KMS-11 (cell line): ENCODE measurements around the gene LRRC27.

Experiments used
- H2AFZ ChIP-seq: fragments of 200-600 bp; sonication (generic); 2 replicates; pipeline ENCODE4 v1.6.1; 2016; ENCODE audit warnings: antibody characterized with exemption, mixed run types, low read depth
- H3K27ac ChIP-seq: fragments of 200-600 bp; sonication (generic); 2 replicates; pipeline ENCODE4 v1.6.1; 2016; ENCODE audit warnings: mild to moderate bottlenecking, mixed run types
- H3K27me3 ChIP-seq: fragments of 200-600 bp; sonication (generic); 2 replicates; pipeline ENCODE4 v1.6.1; 2017; ENCODE audit warnings: mild to moderate bottlenecking, low read depth, mixed run types, moderate library complexity; ENCODE audit not compliant: insufficient read depth
- H3K36me3 ChIP-seq: fragments of 200-600 bp; sonication (generic); 2 replicates; pipeline ENCODE4 v1.6.1; 2017; ENCODE audit warnings: mild to moderate bottlenecking, mixed run types; ENCODE audit not compliant: insufficient read depth
- H3K4me1 ChIP-seq: fragments of 200-600 bp; sonication (generic); 2 replicates; pipeline ENCODE4 v1.6.1; 2016; ENCODE audit warnings: mild to moderate bottlenecking, low read depth, mixed run types; ENCODE audit not compliant: poor library complexity, severe bottlenecking
- H3K4me2 ChIP-seq: fragments of 200-600 bp; sonication (generic); 2 replicates; pipeline ENCODE4 v1.7.0; 2016; ENCODE audit warnings: mild to moderate bottlenecking, mixed run types
- H3K4me3 ChIP-seq: fragments of 200-600 bp; sonication (generic); IDR thresholded peaks from 2 replicates; pipeline ENCODE4 v1.6.1; 2017; ENCODE audit warnings: low read depth, low read length, mixed read lengths; ENCODE audit not compliant: insufficient read depth
- H3K79me2 ChIP-seq: fragments of 200-600 bp; sonication (generic); 2 replicates; pipeline ENCODE4 v1.6.1; 2016; ENCODE audit warnings: low read depth, mixed run types; ENCODE audit not compliant: insufficient read depth
- H3K9ac ChIP-seq: fragments of 200-600 bp; sonication (generic); 2 replicates; pipeline ENCODE4 v1.6.1; 2016; ENCODE audit warnings: mild to moderate bottlenecking, mixed run types
- H4K20me1 ChIP-seq: fragments of 200-600 bp; sonication (generic); 2 replicates; pipeline ENCODE4 v1.6.1; 2016; ENCODE audit warnings: mild to moderate bottlenecking, mixed run types; ENCODE audit not compliant: insufficient read depth
- CTCF ChIP-seq: fragments of 200-600 bp; sonication (generic); conservative IDR thresholded peaks from 2 replicates; pipeline ENCODE4 v1.6.1; 2017; ENCODE audit warnings: low read depth, mild to moderate bottlenecking, antibody characterized with exemption, low read length, moderate library complexity, mixed read lengths

LRRC27 gene

GRCh38 chr10:132425029-132425756, 93.2 kb downstream of the LRRC27 start:
- Histone ChIP-seq H3K4me1 (peaks cover 38% of the 10 kb centered on the region), H3K27me3 (no peaks in the 10 kb centered on the region), H2AFZ (no peak overlapping the region), H3K9ac (no peak overlapping the region), H3K4me3 (no peak overlapping the region), H4K20me1 (no peaks in the 10 kb centered on the region), H3K4me2 (no peak overlapping the region), H3K79me2 (no peaks in the 10 kb centered on the region), H3K36me3 (no peaks in the 10 kb centered on the region), H3K27ac (peak overlapping the region; percentile 3; the same call in 1 of the 2 replicates)
- no peak for TF ChIP-seq CTCF

- H3K4me1 ChIP-seq, result peaks cover 32% of the 10 kb centered on the region
- no peak overlapping the region for H3K9ac ChIP-seq
- H2AFZ ChIP-seq, result no peak overlapping the region
- no peaks in the 10 kb centered on the region for H3K36me3 ChIP-seq
- H3K4me3 ChIP-seq, result no peak overlapping the region
- H3K27me3 ChIP-seq, result no peaks in the 10 kb centered on the region
- no peaks in the 10 kb centered on the region for H4K20me1 ChIP-seq
- no peak overlapping the region for H3K4me2 ChIP-seq
- no peak overlapping the region for H3K27ac ChIP-seq
- no peaks in the 10 kb centered on the region for H3K79me2 ChIP-seq
- no peak for TF ChIP-seq CTCF
Measured at GRCh38 chr10:132425757-132426155, 93.8 kb downstream of the LRRC27 start.

GRCh38 chr10:132427006-132427771, 95.2 kb downstream of the LRRC27 start:
- H2AFZ ChIP-seq, result no peak overlapping the region
- H3K27ac ChIP-seq, result no peak overlapping the region
- H3K27me3 ChIP-seq, result no peaks in the 10 kb centered on the region
- no peak overlapping the region for H3K4me2 ChIP-seq
- H3K4me3 ChIP-seq, result no peak overlapping the region
- H3K79me2 ChIP-seq, result no peaks in the 10 kb centered on the region
- H3K9ac ChIP-seq, result no peak overlapping the region
- no peaks in the 10 kb centered on the region for H3K36me3 ChIP-seq
- peaks cover 23% of the 10 kb centered on the region for H3K4me1 ChIP-seq
- no peaks in the 10 kb centered on the region for H4K20me1 ChIP-seq
- TF ChIP-seq CTCF, result no peak

GRCh38 chr10:132427939-132428367, 96.0 kb downstream of the LRRC27 start:
- peaks cover 17% of the 10 kb centered on the region for H3K4me1 ChIP-seq

More at GRCh38 chr10:132427939-132428367, 96.0 kb downstream of the LRRC27 start:
- Histone ChIP-seq H3K4me2 (no peak overlapping the region), H3K9ac (no peak overlapping the region), H3K4me3 (no peak overlapping the region), H3K79me2 (no peaks in the 10 kb centered on the region), H3K27me3 (no peaks in the 10 kb centered on the region), H4K20me1 (no peaks in the 10 kb centered on the region), H3K27ac (no peak overlapping the region), H3K36me3 (no peaks in the 10 kb centered on the region), H2AFZ (no peak overlapping the region)
- TF ChIP-seq CTCF, result no peak
